Measurements from ENCODE around the gene TPM1.

TPM1 gene

DNA sequence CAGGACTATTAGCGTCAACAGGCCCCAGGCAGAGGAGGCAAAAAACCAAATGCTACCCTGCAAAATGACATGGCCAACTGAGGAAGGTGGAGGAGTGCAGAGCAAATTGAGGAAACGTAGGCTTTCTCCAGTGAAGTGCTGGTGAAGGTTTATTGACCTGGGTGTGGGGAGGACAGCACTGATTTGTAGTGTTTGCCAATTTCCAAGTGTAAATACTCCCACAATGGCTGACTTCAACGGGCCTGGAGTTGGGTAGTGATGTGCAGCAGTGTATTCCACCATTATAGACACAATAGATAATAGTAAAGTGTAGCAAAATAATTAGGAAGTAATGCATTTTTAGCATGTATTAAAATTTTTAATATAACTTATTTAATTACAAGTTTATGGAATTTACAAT lies 32.2 kb upstream of the TPM1 start:
- no peak overlapping the region for H3K4me3 ChIP-seq (replicated peaks in 1 of 2; ENCODE audit: low read depth in 2 of 2, low read length in 2 of 2)
- TF ChIP-seq, protein P1, sequence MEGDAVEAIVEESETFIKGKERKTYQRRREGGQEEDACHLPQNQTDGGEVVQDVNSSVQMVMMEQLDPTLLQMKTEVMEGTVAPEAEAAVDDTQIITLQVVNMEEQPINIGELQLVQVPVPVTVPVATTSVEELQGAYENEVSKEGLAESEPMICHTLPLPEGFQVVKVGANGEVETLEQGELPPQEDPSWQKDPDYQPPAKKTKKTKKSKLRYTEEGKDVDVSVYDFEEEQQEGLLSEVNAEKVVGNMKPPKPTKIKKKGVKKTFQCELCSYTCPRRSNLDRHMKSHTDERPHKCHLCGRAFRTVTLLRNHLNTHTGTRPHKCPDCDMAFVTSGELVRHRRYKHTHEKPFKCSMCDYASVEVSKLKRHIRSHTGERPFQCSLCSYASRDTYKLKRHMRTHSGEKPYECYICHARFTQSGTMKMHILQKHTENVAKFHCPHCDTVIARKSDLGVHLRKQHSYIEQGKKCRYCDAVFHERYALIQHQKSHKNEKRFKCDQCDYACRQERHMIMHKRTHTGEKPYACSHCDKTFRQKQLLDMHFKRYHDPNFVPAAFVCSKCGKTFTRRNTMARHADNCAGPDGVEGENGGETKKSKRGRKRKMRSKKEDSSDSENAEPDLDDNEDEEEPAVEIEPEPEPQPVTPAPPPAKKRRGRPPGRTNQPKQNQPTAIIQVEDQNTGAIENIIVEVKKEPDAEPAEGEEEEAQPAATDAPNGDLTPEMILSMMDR (IDR thresholded peaks at IDR 0.05; ENCODE audit: low read depth, low read length): no peak
- no peak for DNase-seq (ENCODE audit: low read depth in 2 of 2)

DNA sequence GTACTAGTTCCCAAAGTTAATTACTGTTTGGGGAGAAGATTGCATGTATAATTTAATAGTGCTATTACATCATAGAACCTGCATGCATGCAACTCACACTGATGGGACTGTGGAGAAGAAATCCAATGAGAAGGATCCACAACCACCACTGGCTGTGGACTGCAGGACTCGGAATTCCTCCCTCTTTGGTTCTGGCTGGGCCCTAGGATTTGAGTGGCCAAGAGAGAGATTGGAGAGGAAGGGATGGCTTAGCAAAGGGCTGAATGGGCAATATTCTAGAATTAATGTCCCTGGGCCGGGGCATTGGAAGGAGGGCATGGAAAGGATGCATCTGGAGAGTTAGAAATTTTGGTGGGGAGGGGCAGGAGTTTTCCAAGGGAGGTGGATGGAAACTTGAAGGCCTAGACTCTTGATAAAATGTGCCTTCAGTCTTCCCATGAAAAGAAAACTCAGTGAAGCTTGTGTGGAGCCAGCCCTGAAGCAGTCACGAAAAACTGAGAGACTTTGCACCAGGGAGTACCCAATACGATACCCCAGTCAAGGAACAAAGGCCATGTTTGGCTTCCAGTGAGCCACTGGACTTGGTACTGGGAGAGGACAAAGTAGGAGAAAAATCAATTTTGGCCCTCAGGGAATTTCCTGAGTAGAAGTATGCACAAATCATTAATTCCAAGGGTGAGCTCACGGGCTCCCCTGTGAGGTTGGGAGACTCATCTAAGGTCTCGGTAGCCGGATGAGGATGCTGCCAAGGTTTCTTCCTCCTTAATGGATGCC lies 31.4 kb upstream of the TPM1 start:
- TF ChIP-seq, protein P1 (IDR thresholded peaks at IDR 0.05; ENCODE audit: low read depth, low read length): no peak
- no peak for DNase-seq (ENCODE audit: low read depth in 2 of 2)
- H3K4me3 ChIP-seq (replicated peaks in 1 of 2; ENCODE audit: low read depth in 2 of 2, low read length in 2 of 2): no peak overlapping the region

DNA sequence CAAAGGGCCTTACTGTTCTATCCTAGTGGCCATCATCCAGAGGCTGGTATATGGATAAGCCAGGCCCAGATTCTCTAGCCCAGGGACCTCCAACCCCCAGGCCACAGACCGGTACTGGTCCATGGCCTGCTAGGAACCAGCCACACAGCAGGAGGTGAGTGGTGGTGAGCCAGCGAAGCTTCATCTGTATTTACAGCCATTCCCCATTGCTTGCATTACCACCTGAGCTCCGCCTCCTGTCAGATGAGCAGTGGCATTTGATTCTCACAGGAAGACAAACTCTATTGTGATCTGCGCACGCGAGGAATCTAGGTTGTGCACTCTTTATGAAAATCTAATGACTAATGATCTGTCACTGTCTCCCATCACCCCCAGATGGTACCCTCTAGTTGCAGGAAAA lies 30.1 kb upstream of the TPM1 start:
- no peak for DNase-seq (ENCODE audit: low read depth in 2 of 2)
- TF ChIP-seq, protein P1 (IDR thresholded peaks at IDR 0.05; ENCODE audit: low read depth, low read length): no peak
- no peak overlapping the region for H3K4me3 ChIP-seq (replicated peaks in 1 of 2; ENCODE audit: low read depth in 2 of 2, low read length in 2 of 2)

DNA sequence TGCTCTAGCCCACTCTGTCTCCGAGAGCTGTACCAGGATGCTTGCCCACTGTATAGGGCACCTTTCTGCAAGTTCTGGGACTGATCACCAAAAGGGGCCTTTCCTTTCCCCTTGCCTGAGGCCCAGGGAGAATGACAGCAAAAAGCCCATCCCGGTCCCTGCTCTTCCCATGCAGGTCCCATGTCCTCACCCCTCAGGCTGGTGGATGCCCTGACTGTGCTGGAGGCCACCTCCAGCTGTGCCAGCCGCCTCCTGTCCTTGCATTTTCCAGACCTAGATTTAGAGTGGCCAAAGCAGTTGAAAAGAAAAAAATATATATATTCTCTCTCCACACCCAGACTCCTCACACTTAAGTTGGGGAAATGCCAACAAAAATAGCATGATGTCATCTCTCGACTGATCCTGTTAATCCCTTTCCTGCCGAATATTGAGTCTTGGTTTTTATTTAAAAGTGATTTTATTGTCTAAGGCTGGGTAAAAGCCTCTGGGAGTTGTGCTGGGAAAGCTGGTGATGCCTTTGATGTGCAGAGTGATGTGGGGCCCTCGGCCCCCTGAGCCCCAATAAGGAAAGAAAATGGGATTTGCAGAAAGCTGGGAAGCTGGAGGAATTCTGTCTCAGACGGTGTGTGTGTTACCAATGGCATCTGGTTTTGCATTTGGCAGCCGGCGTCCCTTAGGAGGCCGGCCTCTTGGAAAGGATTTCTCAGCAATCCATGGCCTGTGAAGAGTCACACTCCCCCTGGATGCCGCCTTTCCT lies 29.3 kb upstream of the TPM1 start:
- DNase-seq (ENCODE audit: low read depth in 2 of 2): peak; percentile 76 to 87
- H3K4me3 ChIP-seq (replicated peaks in 1 of 2; ENCODE audit: low read depth in 2 of 2, low read length in 2 of 2): no peak overlapping the region
- TF ChIP-seq, protein P1 (IDR thresholded peaks at IDR 0.05; ENCODE audit: low read depth, low read length): no peak

DNA sequence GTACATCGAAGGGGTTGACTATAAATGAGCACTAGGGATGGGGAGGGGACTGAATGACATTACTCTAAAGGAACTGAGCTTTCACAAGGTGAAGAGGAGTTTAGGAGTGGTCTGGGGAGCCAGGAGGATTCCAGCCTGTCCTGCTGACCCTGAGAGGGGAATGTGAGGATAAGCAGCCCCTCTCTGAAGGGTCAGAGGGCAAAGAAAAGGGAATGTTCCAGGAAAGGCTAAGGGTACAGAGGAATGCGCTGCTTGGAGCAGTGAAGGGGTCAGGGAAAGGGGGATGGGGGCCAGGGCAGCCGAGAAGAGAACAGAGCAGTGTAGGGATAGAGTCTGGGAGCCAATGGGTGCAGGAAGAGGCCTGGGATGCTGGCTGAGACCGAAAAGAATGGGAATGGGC lies 28.0 kb upstream of the TPM1 start:
- DNase-seq (ENCODE audit: low read depth in 2 of 2): no peak
- TF ChIP-seq, protein P1 (IDR thresholded peaks at IDR 0.05; ENCODE audit: low read depth, low read length): no peak
- no peak overlapping the region for H3K4me3 ChIP-seq (replicated peaks in 1 of 2; ENCODE audit: low read depth in 2 of 2, low read length in 2 of 2)

DNA sequence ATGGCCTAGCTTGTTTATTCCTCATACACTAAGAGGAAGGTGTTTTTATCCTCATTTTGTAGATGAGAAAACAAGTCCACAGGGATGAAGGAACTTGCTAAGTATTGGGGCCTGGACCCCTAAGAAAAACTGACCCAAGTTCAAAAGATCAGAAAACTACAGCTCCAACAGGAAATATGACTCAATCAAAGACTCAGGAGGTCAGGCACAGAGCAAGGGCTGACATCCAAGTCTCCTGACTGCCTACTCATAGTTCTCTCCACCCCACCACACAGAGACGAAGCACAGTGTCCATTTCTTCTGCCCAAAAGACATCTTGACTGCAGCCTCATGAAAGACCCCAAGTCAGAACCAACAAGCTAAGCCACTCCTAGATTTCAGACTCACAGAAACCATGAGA lies 26.9 kb upstream of the TPM1 start:
- no peak overlapping the region for H3K4me3 ChIP-seq (replicated peaks in 1 of 2; ENCODE audit: low read depth in 2 of 2, low read length in 2 of 2)
- TF ChIP-seq, protein P1 (IDR thresholded peaks at IDR 0.05; ENCODE audit: low read depth, low read length): no peak
- peak; percentile 73 to 84 for DNase-seq (ENCODE audit: low read depth in 2 of 2)

Measured in cardiac fibroblast (primary cell).